Gastrocnemius medialis (tissue), 4 donors: Measurements from ENCODE around the gene IL12B.

ENCODE experiments used
- POLR2A ChIP-seq, 2 donors: fragments of 450-650 bp; IDR thresholded peaks; one replicate each; pipeline ENCODE4 v1.6.1; 2017; ENCODE audit warnings: antibody characterized with exemption in 2 of 2, mild to moderate bottlenecking in 2 of 2, moderate library complexity in 2 of 2
- TF ChIP-seq, protein P1 (sequence below), 5 experiments: fragments of 450-650 bp in 3 of 5; fragments of 200-600 bp in 2 of 5; sonication (generic) in 2 of 5; IDR thresholded peaks in 4 of 5; conservative IDR thresholded peaks in 1 of 5; 1 replicate in 4 of 5; 2 replicates in 1 of 5; pipeline ENCODE4 v1.5.1; 2016 to 2019; ENCODE audit warnings: antibody characterized with exemption in 5 of 5, mild to moderate bottlenecking in 3 of 5, moderate library complexity in 3 of 5

- TF ChIP-seq, protein P1, sequence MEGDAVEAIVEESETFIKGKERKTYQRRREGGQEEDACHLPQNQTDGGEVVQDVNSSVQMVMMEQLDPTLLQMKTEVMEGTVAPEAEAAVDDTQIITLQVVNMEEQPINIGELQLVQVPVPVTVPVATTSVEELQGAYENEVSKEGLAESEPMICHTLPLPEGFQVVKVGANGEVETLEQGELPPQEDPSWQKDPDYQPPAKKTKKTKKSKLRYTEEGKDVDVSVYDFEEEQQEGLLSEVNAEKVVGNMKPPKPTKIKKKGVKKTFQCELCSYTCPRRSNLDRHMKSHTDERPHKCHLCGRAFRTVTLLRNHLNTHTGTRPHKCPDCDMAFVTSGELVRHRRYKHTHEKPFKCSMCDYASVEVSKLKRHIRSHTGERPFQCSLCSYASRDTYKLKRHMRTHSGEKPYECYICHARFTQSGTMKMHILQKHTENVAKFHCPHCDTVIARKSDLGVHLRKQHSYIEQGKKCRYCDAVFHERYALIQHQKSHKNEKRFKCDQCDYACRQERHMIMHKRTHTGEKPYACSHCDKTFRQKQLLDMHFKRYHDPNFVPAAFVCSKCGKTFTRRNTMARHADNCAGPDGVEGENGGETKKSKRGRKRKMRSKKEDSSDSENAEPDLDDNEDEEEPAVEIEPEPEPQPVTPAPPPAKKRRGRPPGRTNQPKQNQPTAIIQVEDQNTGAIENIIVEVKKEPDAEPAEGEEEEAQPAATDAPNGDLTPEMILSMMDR (IDR thresholded peaks at IDR 0.05 in 4 of 5, conservative IDR thresholded peaks at IDR 0.05 in 1 of 5) = no peak
- TF ChIP-seq POLR2A (IDR thresholded peaks at IDR 0.05) = no peak
These were observed 13.2 kb upstream of the IL12B start for GRCh38 chr5:159343295-159344094.
